ENCODE measurements around the gene TFG. TPM values are rescaled to one million over a fixed set of nuclear protein-coding genes. Genes with fewer than 3 reads are reported as not detected.

The TFG gene
- total and polyA plus RNA-seq, 9 of the 15 experiments (the other 6 are each of a cell fraction or from before 2014, with no cell fraction given): 31.8 to 143 (median 57.8) TPM

DNA sequence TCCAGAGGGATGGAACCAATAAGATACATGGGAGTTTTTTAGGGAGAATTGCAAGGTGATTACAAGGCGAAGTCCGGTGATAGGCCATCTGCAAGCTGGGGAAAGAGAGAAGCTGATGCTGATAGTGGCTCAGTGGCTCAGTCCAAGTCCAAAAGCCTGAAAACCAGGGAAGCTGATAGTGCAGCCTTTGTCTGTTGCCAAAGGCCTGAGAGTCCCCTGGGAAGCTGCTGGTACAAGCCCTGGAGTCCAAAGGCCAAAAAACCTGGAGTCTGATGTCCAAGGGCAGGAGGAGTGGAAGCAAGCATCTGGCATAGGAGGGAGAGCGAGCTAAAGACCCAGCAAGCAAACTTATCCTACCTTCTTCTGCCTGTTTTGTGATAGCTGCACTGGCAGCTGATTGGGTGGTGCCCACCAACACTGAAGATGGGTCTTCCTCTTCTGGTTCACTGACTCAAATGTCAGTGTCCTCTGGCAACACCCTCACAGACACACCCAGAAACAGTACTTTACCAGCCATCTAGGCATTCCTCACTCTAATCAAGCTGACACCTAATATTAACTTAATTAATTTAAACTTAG lies 16.7 kb downstream of the TFG start (continued):
- TF ChIP-seq, protein P1, sequence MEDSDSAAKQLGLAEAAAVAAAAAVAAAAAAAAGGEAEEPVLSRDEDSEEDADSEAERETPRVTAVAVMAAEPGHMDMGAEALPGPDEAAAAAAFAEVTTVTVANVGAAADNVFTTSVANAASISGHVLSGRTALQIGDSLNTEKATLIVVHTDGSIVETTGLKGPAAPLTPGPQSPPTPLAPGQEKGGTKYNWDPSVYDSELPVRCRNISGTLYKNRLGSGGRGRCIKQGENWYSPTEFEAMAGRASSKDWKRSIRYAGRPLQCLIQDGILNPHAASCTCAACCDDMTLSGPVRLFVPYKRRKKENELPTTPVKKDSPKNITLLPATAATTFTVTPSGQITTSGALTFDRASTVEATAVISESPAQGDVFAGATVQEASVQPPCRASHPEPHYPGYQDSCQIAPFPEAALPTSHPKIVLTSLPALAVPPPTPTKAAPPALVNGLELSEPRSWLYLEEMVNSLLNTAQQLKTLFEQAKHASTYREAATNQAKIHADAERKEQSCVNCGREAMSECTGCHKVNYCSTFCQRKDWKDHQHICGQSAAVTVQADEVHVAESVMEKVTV (CRISPR knock-in tag; IDR thresholded peaks at IDR 0.05): no peak
- TF ChIP-seq RFX7 (CRISPR knock-in tag; IDR thresholded peaks at IDR 0.05) (no peak), RCOR1 (IDR thresholded peaks at IDR 0.05; ENCODE audit: borderline replicate concordance in 1 of 2, low read depth in 2 of 2, low read length in 2 of 2) (no peak), ZZZ3 (IDR thresholded peaks at IDR 0.05) (no peak), PHB2 (IDR thresholded peaks at IDR 0.05; ENCODE audit: low read depth) (no peak), ZSCAN32 (CRISPR knock-in tag; IDR thresholded peaks at IDR 0.05) (no peak)
- TF ChIP-seq, protein P2, sequence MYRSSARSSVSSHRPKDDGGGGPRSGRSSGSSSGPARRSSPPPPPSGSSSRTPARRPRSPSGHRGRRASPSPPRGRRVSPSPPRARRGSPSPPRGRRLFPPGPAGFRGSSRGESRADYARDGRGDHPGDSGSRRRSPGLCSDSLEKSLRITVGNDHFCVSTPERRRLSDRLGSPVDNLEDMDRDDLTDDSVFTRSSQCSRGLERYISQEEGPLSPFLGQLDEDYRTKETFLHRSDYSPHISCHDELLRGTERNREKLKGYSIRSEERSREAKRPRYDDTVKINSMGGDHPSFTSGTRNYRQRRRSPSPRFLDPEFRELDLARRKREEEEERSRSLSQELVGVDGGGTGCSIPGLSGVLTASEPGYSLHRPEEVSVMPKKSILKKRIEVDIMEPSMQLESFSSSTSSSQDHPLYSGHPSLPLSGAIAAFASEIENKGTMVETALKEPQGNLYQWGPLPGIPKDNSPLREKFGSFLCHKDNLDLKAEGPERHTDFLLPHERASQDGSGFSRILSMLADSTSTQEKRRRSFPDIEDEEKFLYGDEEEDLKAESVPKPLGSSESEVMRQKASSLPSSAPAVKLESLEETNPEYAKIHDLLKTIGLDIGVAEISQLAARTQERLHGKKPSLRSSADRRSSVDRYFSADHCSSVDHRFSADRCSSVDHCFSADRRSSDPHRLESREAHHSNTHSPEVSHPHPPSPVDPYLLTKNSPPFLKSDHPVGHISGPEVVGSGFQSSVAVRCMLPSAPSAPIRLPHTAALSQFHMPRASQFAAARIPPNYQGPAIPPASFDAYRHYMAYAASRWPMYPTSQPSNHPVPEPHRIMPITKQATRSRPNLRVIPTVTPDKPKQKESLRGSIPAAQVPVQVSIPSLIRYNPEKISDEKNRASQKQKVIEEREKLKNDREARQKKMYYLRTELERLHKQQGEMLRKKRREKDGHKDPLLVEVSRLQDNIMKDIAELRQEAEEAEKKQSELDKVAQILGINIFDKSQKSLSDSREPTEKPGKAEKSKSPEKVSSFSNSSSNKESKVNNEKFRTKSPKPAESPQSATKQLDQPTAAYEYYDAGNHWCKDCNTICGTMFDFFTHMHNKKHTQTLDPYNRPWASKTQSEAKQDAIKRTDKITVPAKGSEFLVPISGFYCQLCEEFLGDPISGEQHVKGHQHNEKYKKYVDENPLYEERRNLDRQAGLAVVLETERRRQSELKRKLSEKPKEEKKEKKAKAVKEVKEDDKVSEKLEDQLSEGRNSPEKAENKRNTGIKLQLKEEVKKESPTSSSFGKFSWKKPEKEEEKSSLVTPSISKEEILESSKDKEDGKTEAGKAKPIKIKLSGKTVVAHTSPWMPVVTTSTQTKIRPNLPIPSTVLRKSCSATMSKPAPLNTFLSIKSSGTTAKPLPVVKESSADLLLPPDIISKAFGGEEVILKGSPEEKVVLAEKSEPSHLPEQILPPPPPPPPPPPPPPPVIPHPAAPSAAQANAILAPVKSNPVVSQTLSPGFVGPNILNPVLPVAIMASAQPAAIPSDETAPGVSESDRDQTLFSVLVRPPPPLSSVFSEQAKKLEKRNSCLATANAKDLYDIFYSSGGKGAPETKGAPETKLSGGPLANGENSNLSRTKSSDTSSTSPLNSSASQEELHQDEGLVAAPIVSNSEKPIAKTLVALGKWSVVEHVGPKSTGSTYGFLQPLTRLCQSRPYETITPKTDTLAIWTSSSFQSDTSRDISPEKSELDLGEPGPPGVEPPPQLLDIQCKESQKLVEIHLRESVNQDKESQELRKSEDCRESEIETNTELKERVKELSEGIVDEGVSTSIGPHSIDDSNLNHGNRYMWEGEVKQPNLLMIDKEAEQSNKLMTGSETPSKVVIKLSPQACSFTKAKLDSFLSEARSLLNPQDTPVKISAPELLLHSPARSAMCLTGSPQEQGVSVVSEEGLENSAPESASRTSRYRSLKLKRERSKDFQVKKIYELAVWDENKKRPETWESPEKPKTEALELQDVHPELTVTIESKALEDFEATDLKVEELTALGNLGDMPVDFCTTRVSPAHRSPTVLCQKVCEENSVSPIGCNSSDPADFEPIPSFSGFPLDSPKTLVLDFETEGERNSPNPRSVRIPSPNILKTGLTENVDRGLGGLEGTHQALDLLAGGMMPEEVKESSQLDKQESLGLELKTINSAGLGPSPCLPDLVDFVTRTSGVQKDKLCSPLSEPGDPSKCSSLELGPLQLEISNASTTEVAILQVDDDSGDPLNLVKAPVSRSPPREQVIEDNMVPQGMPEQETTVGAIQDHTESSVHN (IDR thresholded peaks at IDR 0.05; ENCODE audit: borderline replicate concordance in 1 of 2, low read depth in 1 of 2): no peak
